HG03175 (cell line): ENCODE results near the gene CXCL11.
"Not testable (repeated sequence)": the region's sequence is repeated elsewhere in the genome, so short reads cannot be mapped to it uniquely, and the experiment has no call there.

Experiments used
- ATAC-seq: cut with Tn5 transposase; IDR thresholded peaks from one replicate; pipeline ENCODE4 v1.9.1; 2021; ENCODE audit warnings: mild to moderate bottlenecking, moderate library complexity; ENCODE audit not compliant: unreplicated experiment

CXCL11 gene

GRCh38 chr4:76035799-76036380 is at the start of gene CXCL11:
Gene CXCL11, minus strand, starts transcription at chr4:76036070. Its CDS starts 83 bp downstream, at chr4:76035987.
- no peak for ATAC-seq

GRCh38 chr4:76084542-76084941 is 48.7 kb upstream of the CXCL11 start:
- ATAC-seq: no peak

GRCh38 chr4:76083386-76083988 is 47.6 kb upstream of the CXCL11 start:
- no peak for ATAC-seq

GRCh38 chr4:76078033-76078613 is 42.3 kb upstream of the CXCL11 start:
- ATAC-seq: no peak

GRCh38 chr4:76074993-76075600 is 39.2 kb upstream of the CXCL11 start:
- ATAC-seq: no peak

GRCh38 chr4:76074468-76074867 is 38.6 kb upstream of the CXCL11 start, which contains the start of gene ART3:
Gene ART3, plus strand, starts transcription at chr4:76074709. Its CDS starts 1,181 bp downstream, at chr4:76075890.
- no peak for ATAC-seq

GRCh38 chr4:76072760-76073159 is 36.9 kb upstream of the CXCL11 start:
- ATAC-seq: no peak

GRCh38 chr4:76067652-76068286 is 31.9 kb upstream of the CXCL11 start:
- ATAC-seq: peak; percentile 70

- no peak for ATAC-seq
Measured at GRCh38 chr4:76066546-76066945, 30.7 kb upstream of the CXCL11 start.

- ATAC-seq: peak; percentile 53
Measured at GRCh38 chr4:76061982-76062381, 26.1 kb upstream of the CXCL11 start.

GRCh38 chr4:76061421-76061820 is 25.6 kb upstream of the CXCL11 start:
- ATAC-seq: no peak

- no peak for ATAC-seq
Measured at GRCh38 chr4:76060506-76060905, 24.6 kb upstream of the CXCL11 start.

- no peak for ATAC-seq
Measured at GRCh38 chr4:76059750-76060149, 23.9 kb upstream of the CXCL11 start.

GRCh38 chr4:76058888-76059426 is 23.1 kb upstream of the CXCL11 start:
- no peak for ATAC-seq

GRCh38 chr4:76058302-76058701 is 22.4 kb upstream of the CXCL11 start:
- peak; percentile 40 for ATAC-seq

- no peak for ATAC-seq
Measured at GRCh38 chr4:76055421-76055820, 19.6 kb upstream of the CXCL11 start.

- peak; percentile 98 for ATAC-seq
Measured at GRCh38 chr4:76055016-76055415, 19.1 kb upstream of the CXCL11 start.

GRCh38 chr4:76053730-76054129 is 17.9 kb upstream of the CXCL11 start:
- ATAC-seq: no peak

- ATAC-seq: not testable (repeated sequence)
Measured at GRCh38 chr4:76050560-76051050, 14.7 kb upstream of the CXCL11 start.

GRCh38 chr4:76049860-76050416 is 14.1 kb upstream of the CXCL11 start:
- ATAC-seq: not testable (repeated sequence)

GRCh38 chr4:76044686-76045085 is 8.8 kb upstream of the CXCL11 start:
- not testable (repeated sequence) for ATAC-seq
